GM18870 (cell line): ENCODE results near the gene TENT5A.
"Not testable (repeated sequence)": the region's sequence is repeated elsewhere in the genome, so short reads cannot be mapped to it uniquely, and the experiment has no call there.

ENCODE experiments used
- ATAC-seq: cut with Tn5 transposase; IDR thresholded peaks from one replicate; pipeline ENCODE4 v1.9.1; 2021; ENCODE audit warnings: moderate library complexity; ENCODE audit not compliant: unreplicated experiment

Gene TENT5A

GRCh38 chr6:81752084-81752920, at the start of gene TENT5A:
TSS of gene TENT5A (minus strand) at chr6:81752681. CDS start at chr6:81752141, 540 bp downstream.
- peak; percentile 56 for ATAC-seq

GRCh38 chr6:81801489-81801888, 49.0 kb upstream of the TENT5A start:
- ATAC-seq: no peak

- ATAC-seq: no peak
Observed at GRCh38 chr6:81800666-81801065, 48.2 kb upstream of the TENT5A start.

DNA sequence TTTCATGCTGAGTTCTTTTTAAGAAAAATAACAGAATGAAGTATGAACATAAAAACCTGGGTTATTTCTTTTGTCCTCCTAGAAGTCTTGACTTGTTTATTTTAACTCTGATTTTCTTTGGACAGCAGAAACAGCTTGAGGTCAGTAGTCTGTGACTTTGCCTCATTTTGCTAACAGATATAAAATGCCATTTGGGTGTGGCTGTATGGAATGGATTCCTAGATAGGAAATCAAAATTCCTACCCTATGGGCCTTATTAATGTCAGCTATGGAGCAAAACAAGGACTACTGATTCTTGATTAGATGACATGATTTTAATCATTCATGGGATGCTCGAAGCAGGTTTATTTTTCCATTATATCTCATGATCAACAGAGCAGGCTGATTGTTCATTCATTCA, 46.8 kb upstream of the TENT5A start:
- no peak for ATAC-seq

- ATAC-seq: no peak
Observed at GRCh38 chr6:81797591-81797990, 45.1 kb upstream of the TENT5A start.

GRCh38 chr6:81795890-81796289, 43.4 kb upstream of the TENT5A start:
- ATAC-seq: no peak

DNA sequence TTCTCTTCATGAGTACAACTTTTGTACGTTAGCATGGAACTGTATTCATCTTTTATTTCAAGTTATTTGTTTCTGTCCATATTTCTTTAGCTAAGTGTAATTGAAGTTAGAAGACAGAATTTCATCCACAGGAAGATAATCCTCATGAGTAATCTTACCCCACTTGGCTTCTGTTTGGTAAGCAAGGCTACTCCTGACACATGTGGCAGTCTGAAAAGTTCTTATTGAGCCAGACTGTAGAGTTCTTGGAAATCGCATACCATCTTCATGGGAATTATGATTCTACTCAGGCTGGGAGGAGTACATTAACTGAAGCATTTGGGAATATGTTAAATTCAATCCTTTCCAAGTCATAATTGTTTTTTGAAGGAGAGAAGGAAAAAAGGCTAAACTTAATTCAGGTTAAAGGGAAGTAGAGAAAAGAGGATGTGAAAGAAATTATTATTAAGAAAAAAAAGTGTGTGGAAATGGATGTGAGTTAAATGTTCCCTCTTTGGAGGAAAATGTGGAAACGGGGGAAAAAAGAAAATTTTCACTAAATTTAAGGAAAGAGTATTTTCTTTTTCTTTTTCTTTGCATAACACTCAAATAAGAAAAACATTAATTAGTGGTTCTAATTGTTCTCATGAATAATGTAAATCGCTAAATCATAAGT, 41.5 kb upstream of the TENT5A start:
- no peak for ATAC-seq

DNA sequence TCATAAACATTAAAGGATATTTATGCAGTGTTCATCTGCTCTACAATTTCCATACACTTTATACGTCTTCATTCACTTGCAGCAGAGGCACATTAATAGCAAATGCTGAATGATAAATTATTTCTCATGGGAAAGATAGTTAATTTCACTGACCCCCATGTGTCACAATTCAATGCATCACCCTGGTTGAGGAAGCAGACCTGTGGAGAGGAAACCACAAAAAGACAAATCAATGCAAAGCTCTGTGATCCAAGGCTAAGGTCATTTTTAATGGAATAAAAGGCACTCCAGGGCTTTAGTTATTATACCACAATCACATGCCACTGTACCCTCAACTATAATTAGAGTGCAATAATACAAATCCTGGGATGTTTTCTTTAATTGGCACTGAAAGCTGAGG, 40.3 kb upstream of the TENT5A start:
- ATAC-seq: no peak

DNA sequence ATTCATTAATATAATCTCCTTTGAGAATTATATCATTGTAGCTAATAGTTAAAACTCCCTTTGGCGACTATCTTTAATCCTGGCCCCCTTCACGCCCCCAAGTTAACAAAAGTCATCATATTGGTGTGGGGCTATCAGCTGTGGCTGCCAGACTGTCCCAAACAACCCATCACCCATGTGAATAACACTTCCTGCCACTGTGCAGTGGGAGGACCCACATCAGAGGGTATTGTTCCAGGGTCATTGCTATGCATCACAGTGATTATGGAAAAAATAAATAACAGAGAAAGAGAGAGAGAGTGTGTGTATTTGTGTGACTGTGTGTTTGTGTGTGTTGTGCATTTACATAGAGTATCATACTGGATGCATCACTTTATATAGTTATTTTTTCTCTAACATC, 39.3 kb upstream of the TENT5A start:
- no peak for ATAC-seq

DNA sequence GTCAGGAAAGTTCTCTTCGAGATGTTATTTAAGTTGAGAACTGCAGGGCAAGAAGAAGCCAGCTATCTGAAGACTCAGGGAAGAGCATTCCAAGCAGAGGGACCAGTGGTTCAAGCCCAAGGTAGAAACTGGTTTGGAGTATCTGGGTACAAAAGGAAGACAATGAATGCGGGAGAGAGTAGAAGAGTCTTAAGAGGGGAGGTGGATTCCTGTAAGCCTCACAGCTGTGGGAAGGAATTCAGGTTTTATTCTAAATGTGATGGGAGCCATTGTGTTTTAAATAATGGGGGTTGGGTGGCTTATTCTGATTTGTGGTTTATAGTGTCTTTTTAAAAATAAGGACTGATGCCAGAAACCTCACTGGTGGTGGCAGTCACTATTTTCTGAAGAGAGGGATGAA, 37.6 kb upstream of the TENT5A start:
- no peak for ATAC-seq

DNA sequence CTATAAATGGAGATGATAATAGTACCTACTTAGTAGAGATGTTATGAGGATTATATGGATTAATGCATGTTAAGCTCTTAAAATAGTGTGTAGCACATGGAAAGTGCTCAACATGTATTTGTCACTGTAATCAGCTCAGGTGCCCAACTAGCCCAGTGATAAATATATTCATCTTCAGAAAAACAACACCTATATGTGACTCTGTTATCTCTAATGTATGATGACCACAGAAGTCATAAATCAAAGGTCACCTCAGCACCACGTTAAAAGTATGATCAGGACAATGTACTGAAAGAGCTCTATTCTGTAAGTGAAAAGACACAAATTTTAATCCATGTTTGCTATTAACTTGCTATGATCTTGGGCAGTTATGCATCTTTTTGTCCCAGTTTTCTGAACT, 36.8 kb upstream of the TENT5A start:
- no peak for ATAC-seq

GRCh38 chr6:81788748-81789147, 36.3 kb upstream of the TENT5A start:
- ATAC-seq: no peak

DNA sequence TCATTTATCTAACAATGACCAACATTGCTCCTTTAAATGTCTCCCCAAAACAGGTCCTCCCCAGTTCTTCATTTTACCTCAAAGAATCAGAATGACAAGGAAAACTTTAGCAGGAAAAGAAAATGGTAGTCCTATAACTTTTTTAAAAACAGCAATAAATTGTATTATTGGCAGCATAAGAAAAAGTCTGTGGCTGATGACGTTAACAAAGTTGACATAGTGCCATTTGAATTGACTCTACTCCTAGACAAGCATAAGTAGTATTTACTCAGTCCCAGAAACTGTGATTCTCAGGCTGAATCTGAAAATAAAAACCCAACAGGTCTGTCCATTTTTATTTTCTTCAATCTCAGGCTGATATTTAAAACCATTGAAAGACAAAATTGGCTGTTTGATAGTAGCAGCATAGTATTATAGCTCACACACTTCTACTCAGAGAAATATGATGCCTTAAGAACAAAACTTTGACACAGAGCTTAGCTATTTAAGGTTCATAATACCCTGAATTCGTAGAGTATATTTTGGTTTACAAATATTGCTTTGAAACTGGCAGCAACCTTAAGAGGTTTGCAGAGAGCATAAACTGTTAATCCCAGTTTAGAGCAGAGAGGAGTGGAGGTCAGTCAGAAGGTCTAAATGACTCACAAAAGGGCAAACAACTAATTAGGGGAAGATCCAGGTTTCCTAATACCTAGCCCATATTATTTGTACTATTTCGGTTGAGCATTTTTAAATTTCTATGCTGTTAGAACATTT, 35.0 kb upstream of the TENT5A start:
- ATAC-seq: peak; percentile 56

- ATAC-seq: no peak
Observed at GRCh38 chr6:81786150-81786549, 33.7 kb upstream of the TENT5A start.

GRCh38 chr6:81785377-81785776, 32.9 kb upstream of the TENT5A start:
- ATAC-seq: no peak

DNA sequence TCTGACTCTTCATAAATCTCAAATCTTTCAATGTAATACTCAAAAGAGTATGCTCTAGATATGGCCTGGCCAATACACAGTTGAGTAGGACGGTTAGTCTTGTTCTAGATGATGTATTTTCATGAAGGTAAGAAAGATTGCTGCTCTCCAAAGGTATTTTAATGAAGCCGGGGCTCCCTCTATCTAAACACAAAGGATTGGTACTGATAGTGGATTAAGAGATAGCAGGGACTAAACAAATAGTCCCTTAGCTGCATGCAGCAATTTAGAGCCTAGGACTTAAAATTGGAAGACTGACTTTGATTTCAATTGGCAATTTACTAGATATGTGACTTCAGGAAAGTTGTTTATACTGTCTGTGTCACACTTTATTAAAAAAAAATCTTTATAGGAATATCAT, 31.4 kb upstream of the TENT5A start:
- ATAC-seq: no peak

DNA sequence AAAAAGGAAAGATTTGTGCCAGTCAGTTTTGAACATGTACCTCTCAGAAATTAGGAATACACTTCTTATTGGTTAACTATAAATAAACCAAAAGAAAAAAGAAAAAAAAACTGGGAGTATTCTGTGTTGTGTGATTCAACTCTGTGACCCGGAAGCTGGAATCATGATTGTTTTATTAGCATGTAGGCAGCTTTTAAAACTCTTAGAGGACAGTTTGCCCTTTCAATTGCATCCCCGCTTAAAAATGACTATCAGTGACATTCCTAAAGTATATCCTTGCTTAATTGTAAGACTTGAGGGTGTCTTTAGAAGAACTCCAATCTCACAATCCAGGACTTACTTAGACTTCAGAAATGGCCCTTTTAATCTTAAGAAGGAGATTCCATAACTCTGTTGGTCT, 29.1 kb upstream of the TENT5A start:
- no peak for ATAC-seq

DNA sequence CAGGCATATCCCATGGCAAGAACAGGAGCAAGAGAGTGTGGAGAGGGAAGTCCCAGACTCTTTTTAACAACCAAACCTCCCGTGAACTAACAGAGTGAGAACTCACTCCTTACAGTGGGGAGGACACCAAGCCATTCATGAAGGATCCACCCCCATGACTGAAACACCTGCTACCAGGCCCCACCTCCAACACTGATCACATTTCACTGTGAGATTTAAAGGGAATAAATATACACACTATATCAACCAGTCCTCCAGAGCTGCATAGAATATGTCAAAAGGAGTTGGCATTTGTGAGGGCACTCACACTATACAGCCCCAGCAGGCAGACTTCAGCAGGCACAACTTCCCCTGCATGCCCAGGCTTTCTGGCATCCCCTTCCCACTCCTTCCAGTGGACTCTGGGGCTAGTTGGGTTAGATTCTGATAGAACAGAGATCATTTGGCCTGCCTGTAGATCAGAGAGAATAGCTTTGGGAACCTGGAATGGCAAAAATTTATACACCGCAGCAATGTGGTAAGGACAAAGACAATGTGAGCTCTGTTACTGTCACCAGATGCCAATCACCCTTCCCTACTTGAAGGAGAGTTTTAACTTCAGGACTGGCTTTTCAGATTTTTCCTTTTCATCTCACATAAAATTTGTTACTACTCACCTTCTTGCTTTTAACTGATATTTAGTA, 25.2 kb upstream of the TENT5A start:
- ATAC-seq: no peak

GRCh38 chr6:81776219-81776618, 23.7 kb upstream of the TENT5A start:
- not testable (repeated sequence) for ATAC-seq

DNA sequence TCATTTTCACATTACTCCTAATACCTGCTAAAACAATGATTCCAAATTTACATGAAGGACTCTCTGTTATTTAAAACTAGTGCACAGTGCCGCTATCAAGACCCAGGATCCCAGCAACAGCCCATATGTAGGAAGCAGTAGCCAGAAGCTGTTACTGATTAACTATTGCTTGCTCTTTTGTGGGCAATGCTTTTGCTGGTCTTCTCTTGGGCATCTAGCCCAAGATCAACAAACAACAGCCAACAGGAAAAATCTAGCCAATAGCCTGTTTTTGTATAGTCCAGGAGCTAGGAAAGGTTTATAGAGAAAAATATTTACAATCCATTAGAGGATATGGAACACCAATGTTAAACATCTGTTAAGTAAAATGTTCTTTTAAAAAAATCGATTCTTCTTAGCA, 22.1 kb upstream of the TENT5A start:
- no peak for ATAC-seq

GRCh38 chr6:81773887-81774286, 21.4 kb upstream of the TENT5A start:
- ATAC-seq: no peak
